Muscle layer of duodenum (tissue), 2 donors: ENCODE measurements around the gene RAB11FIP3.
A peak's percentile ranks its signal among the peaks of the same experiment; 100 is the strongest.

Experiments
- H3K27ac ChIP-seq: one replicate; pipeline ENCODE4 v1.7.0; 2013; ENCODE audit warnings: mild to moderate bottlenecking, low read length
- H3K27me3 ChIP-seq: one replicate; pipeline ENCODE4 v1.7.0; 2013; ENCODE audit warnings: low read depth, mild to moderate bottlenecking, control low read depth, low read length
- H3K36me3 ChIP-seq, 2 donors: one replicate each; pipeline ENCODE4 v1.7.0; 2013; ENCODE audit warnings: low read length in 2 of 2, control low read depth in 1 of 2, mild to moderate bottlenecking in 1 of 2; ENCODE audit not compliant: insufficient read depth in 2 of 2, control insufficient read depth in 1 of 2
- H3K4me1 ChIP-seq, 2 donors: one replicate each; pipeline ENCODE4 v1.7.0; 2013; ENCODE audit warnings: low read length in 2 of 2, mild to moderate bottlenecking in 2 of 2, control low read depth in 1 of 2, moderate library complexity in 1 of 2; ENCODE audit not compliant: insufficient read depth in 2 of 2, control insufficient read depth in 1 of 2
- H3K4me3 ChIP-seq, 2 donors: one replicate each; pipeline ENCODE4 v1.7.0; 2013; ENCODE audit warnings: low read length in 2 of 2, low read depth in 1 of 2, mild to moderate bottlenecking in 1 of 2
- H3K9me3 ChIP-seq, 2 donors: one replicate each; pipeline ENCODE4 v1.7.0; 2013; ENCODE audit warnings: low read length in 2 of 2, control low read depth in 1 of 2, mild to moderate bottlenecking in 1 of 2; ENCODE audit not compliant: control insufficient read depth in 1 of 2
- donor health status: healthy.

Gene RAB11FIP3

DNA sequence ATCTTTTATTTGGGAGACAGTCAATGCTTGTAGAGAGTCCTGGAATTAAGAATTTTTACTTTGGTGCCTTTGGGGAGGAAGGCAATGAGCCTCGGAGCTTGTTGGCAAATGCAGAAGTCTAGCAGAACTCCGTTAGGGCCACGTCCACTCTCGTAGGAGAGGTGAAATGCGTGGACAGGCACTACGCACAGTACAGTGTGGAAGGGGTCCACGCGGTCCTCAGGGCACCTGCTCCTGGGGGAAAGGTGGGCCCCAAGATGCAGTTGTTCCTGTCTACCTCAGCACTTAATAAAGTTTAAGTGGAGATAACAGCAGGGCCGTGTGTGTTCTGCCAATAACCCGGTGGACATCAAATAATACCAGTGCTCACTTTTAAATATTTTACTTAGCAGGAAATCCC is 1.8 kb downstream of the RAB11FIP3 start:
- peaks cover 0 to 23% of the 10 kb centered on the region in 2 donors for H3K4me1 ChIP-seq
- H3K27me3 ChIP-seq: no peaks in the 10 kb centered on the region
- H3K9me3 ChIP-seq: no peaks in the 10 kb centered on the region
- no peak overlapping the region for H3K27ac ChIP-seq
- peak overlapping the region; percentile 55 to 82 for H3K4me3 ChIP-seq
- H3K36me3 ChIP-seq: no peaks in the 10 kb centered on the region

DNA sequence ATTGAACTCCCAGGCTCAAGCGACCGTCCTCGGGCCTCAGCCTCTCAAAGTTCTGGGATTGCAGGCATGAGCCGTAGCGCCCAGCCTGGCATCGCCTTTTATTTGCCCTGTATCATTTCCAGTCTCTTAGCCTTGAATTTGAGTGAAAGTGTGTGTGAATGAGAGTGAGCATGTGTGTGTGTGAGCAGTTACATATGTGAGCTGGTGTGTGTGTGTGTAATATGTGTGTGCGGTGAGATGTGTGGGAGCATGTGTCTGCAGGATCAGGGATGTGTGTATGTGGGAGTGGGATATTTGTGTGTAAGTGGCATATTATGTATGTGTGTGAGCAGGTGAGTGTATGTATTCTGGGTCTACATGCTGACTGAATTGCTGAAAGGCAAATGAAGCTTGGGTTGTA is 5.5 kb downstream of the RAB11FIP3 start:
- H3K4me3 ChIP-seq: no peak overlapping the region
- H3K4me1 ChIP-seq: peaks cover 0 to 14% of the 10 kb centered on the region in 2 donors
- peaks cover 0 to 7% of the 10 kb centered on the region in 2 donors for H3K36me3 ChIP-seq
- H3K27ac ChIP-seq: no peak overlapping the region
- H3K27me3 ChIP-seq: no peaks in the 10 kb centered on the region
- no peaks in the 10 kb centered on the region for H3K9me3 ChIP-seq

DNA sequence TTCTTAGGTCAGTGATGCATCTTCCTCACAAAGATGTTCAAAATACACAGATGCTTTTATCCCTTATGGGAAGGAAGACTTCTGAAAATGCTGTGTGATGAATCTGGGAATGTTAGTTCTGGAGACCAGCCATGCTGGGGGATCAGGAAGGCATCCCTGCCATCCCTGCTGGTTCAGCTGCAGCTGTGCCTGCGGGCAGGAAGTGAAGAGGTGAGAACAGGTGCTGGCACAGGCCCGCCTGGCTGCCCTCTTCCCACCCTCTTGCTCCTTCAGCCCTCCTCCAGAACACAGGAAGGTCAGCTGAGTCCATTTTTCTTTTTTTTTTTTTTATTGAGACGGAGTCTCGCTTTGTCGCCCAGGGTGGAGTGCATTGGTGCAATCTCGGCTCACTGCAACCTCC is 15.2 kb downstream of the RAB11FIP3 start:
- no peaks in the 10 kb centered on the region for H3K9me3 ChIP-seq
- H3K4me1 ChIP-seq: no peaks in the 10 kb centered on the region
- no peaks in the 10 kb centered on the region for H3K27me3 ChIP-seq
- H3K36me3 ChIP-seq: peaks cover 0 to 4% of the 10 kb centered on the region in 2 donors
- no peak overlapping the region for H3K4me3 ChIP-seq
- H3K27ac ChIP-seq: no peak overlapping the region

- Histone ChIP-seq H3K4me3 (no peak overlapping the region), H3K27ac (no peak overlapping the region), H3K9me3 (no peaks in the 10 kb centered on the region), H3K36me3 (peaks cover 0 to 4% of the 10 kb centered on the region in 2 donors), H3K4me1 (no peaks in the 10 kb centered on the region), H3K27me3 (no peaks in the 10 kb centered on the region)
Observed at GRCh38 chr16:441447-441846, 16.0 kb downstream of the RAB11FIP3 start.

DNA sequence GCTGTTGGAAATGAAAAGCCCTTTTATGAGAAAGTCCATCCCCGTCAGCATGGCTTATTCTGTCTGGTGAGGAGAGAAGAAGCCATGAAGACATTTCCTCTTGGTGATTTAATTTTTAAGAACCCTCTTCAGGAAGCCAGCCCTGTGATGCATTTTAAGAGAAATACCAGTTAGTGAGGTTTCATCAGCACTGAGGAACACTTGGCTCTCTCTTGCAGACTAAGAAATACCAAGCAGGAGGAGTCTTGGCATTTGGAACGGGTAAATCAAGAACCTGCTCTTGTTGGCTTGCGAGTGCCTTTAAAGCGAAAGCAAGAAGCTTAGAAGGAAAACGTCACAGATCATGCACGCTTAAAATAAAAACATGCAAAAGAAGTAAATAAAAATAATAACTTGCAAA is 17.5 kb downstream of the RAB11FIP3 start:
- Histone ChIP-seq H3K9me3 (no peaks in the 10 kb centered on the region), H3K4me1 (no peaks in the 10 kb centered on the region), H3K36me3 (peaks cover 0 to 4% of the 10 kb centered on the region in 2 donors), H3K4me3 (no peak overlapping the region), H3K27me3 (no peaks in the 10 kb centered on the region), H3K27ac (no peak overlapping the region)

- H3K27me3 ChIP-seq: no peaks in the 10 kb centered on the region
Observed at GRCh38 chr16:444027-444426, 18.6 kb downstream of the RAB11FIP3 start.

DNA sequence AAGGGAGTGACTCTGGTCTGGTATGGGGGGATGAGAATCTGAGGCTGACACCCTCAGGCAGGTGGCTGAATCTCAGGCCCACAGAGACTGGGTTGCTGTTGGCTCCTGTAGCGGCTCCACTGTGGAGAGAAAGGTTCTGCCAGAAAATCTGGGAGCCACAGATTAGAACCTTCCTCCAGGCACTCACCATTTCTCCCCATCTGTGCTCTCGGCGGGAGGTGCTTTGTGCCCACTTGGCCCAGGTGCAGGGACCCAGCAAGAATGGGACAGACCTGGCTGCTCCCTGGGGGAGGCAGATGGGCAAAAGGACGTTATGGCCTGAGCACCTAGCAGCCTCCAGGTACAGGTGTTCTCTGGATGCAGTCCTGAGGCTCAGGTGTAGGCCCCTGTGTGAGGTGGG is 20.1 kb downstream of the RAB11FIP3 start:
- Histone ChIP-seq H3K4me3 (no peak overlapping the region), H3K27ac (no peak overlapping the region), H3K9me3 (no peaks in the 10 kb centered on the region)

More at GRCh38 chr16:444027-444426, 18.6 kb downstream of the RAB11FIP3 start:
- Histone ChIP-seq H3K9me3 (no peaks in the 10 kb centered on the region), H3K36me3 (peaks cover 0 to 4% of the 10 kb centered on the region in 2 donors), H3K4me3 (no peak overlapping the region), H3K27ac (no peak overlapping the region), H3K4me1 (no peaks in the 10 kb centered on the region)

GRCh38 chr16:450385-450784 is 24.9 kb downstream of the RAB11FIP3 start:
- Histone ChIP-seq H3K27ac (no peak overlapping the region), H3K4me1 (no peaks in the 10 kb centered on the region), H3K9me3 (no peaks in the 10 kb centered on the region), H3K27me3 (no peaks in the 10 kb centered on the region), H3K4me3 (no peak overlapping the region), H3K36me3 (no peaks in the 10 kb centered on the region)

More for the DNA sequence above, 20.1 kb downstream of the RAB11FIP3 start:
- H3K27me3 ChIP-seq: no peaks in the 10 kb centered on the region
- peaks cover 0 to under 1% of the 10 kb centered on the region in 2 donors for H3K36me3 ChIP-seq
- H3K4me1 ChIP-seq: no peaks in the 10 kb centered on the region

DNA sequence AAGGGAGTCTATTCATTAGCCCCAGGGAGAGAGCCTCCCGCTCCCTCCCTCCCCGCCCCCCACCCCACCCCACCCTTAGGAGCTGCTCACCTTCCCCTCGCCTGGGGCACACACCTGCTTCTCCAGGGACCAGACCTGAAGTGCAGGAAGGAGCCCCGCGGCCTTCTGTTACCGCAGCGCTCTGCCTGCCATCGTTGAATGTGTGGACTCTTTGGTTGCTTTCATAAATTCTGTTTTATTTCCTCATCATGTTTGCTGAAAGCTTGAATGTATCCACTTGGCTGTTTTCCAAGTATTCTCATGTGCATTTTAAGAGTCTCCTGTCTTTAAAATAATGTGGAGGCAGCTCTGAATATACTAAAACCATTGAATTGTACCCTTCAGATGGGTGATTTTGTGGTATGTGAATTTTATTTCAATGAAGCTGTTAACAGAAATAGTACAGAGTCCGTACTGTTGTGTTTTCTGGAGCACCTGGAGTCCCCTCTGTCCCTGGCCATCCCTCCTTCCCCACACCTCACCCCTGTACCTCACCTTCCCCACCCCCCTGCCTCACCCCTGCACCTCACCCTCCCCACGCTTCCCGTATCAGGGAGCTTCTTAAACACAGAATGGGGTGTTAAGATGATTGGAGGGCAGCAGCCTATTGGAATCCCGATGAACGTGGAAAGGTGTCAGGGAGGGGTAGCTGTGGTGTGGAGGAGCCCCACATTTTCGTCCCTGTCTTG is 25.5 kb downstream of the RAB11FIP3 start:
- Histone ChIP-seq H3K4me1 (no peaks in the 10 kb centered on the region), H3K4me3 (no peak overlapping the region), H3K27ac (no peak overlapping the region), H3K27me3 (no peaks in the 10 kb centered on the region), H3K9me3 (no peaks in the 10 kb centered on the region), H3K36me3 (no peaks in the 10 kb centered on the region)

GRCh38 chr16:454397-454940 is 29.0 kb downstream of the RAB11FIP3 start:
- H3K27ac ChIP-seq: no peak overlapping the region
- H3K4me3 ChIP-seq: no peak overlapping the region
- H3K27me3 ChIP-seq: no peaks in the 10 kb centered on the region
- H3K4me1 ChIP-seq: peaks cover 0 to 8% of the 10 kb centered on the region in 2 donors
- H3K9me3 ChIP-seq: no peaks in the 10 kb centered on the region
- no peaks in the 10 kb centered on the region for H3K36me3 ChIP-seq

GRCh38 chr16:455453-455852 is 30.0 kb downstream of the RAB11FIP3 start:
- H3K4me3 ChIP-seq: no peak overlapping the region
- peaks cover 0 to 8% of the 10 kb centered on the region in 2 donors for H3K4me1 ChIP-seq
- H3K27ac ChIP-seq: no peak overlapping the region

More at GRCh38 chr16:455453-455852, 30.0 kb downstream of the RAB11FIP3 start:
- Histone ChIP-seq H3K27me3 (no peaks in the 10 kb centered on the region), H3K36me3 (no peaks in the 10 kb centered on the region), H3K9me3 (no peaks in the 10 kb centered on the region)
